ELR (cell line): ENCODE measurements around the gene DKK1.
"Not testable (repeated sequence)": the region's sequence is repeated elsewhere in the genome, so short reads cannot be mapped to it uniquely, and the experiment has no call there.

Experiments
- DNase-seq: peaks from one replicate; pipeline ENCODE4 v3.0.0-alpha.2; 2015; ENCODE audit warnings: low read depth

DKK1 gene

GRCh38 chr10:52318136-52318701 lies 4.1 kb downstream of the DKK1 start:
- peak; percentile 74 for DNase-seq

- DNase-seq = peak; percentile 99
These were observed 4.9 kb downstream of the DKK1 start for GRCh38 chr10:52318822-52319464.

- peak; percentile 80 for DNase-seq
These were observed 5.8 kb downstream of the DKK1 start for GRCh38 chr10:52319926-52320325.

- no peak for DNase-seq
These were observed 8.2 kb downstream of the DKK1 start for GRCh38 chr10:52322323-52322722.

- DNase-seq = peak; percentile 43
These were observed 8.9 kb downstream of the DKK1 start for GRCh38 chr10:52322936-52323335.

- DNase-seq = no peak
These were observed 12.3 kb downstream of the DKK1 start for GRCh38 chr10:52326382-52326781.

GRCh38 chr10:52331638-52332364 lies 17.7 kb downstream of the DKK1 start:
- DNase-seq = no peak

GRCh38 chr10:52332815-52333214 lies 18.7 kb downstream of the DKK1 start:
- peak; percentile 26 for DNase-seq

- peak; percentile 82 for DNase-seq
These were observed 20.5 kb downstream of the DKK1 start for GRCh38 chr10:52334595-52334994.

- DNase-seq = peak; percentile 84
These were observed 21.6 kb downstream of the DKK1 start for GRCh38 chr10:52335665-52336064.

GRCh38 chr10:52337225-52337624 lies 23.1 kb downstream of the DKK1 start:
- DNase-seq = no peak

GRCh38 chr10:52343439-52343838 lies 29.4 kb downstream of the DKK1 start:
- no peak for DNase-seq

GRCh38 chr10:52346394-52347326 lies 32.6 kb downstream of the DKK1 start:
- no peak for DNase-seq

GRCh38 chr10:52347327-52347667 lies 33.2 kb downstream of the DKK1 start:
- DNase-seq = no peak

GRCh38 chr10:52348037-52348564 lies 34.0 kb downstream of the DKK1 start:
- DNase-seq = no peak

- DNase-seq = peak; percentile 93
These were observed 37.8 kb downstream of the DKK1 start for GRCh38 chr10:52351914-52352330.

- peak; percentile 23 for DNase-seq
These were observed 39.1 kb downstream of the DKK1 start for GRCh38 chr10:52353205-52353604.

GRCh38 chr10:52353960-52354394 lies 39.9 kb downstream of the DKK1 start:
- peak; percentile 27 for DNase-seq

GRCh38 chr10:52357971-52358370 lies 43.9 kb downstream of the DKK1 start:
- DNase-seq = no peak

GRCh38 chr10:52359441-52359840 lies 45.4 kb downstream of the DKK1 start:
- DNase-seq = peak; percentile 64

- DNase-seq = not testable (repeated sequence)
These were observed 51.7 kb downstream of the DKK1 start for GRCh38 chr10:52365547-52366432.
